DND-41 (cell line): ENCODE results near the gene IRF4.

Source experiments
- EZH2 ChIP-seq: IDR thresholded peaks from 3 replicates; pipeline ENCODE4 v1.6.1; 2012; ENCODE audit warnings: borderline replicate concordance, low read depth, mild to moderate bottlenecking, moderate library complexity, low read length, inconsistent platforms; ENCODE audit not compliant: severe bottlenecking
- TF ChIP-seq, protein P1 (sequence below): IDR thresholded peaks from 2 replicates; pipeline ENCODE4 v1.5.1; 2012; ENCODE audit warnings: borderline replicate concordance, low read length, moderate library complexity, mild to moderate bottlenecking; ENCODE audit not compliant: poor library complexity, severe bottlenecking; ENCODE audit errors: extremely low read depth

DNA sequence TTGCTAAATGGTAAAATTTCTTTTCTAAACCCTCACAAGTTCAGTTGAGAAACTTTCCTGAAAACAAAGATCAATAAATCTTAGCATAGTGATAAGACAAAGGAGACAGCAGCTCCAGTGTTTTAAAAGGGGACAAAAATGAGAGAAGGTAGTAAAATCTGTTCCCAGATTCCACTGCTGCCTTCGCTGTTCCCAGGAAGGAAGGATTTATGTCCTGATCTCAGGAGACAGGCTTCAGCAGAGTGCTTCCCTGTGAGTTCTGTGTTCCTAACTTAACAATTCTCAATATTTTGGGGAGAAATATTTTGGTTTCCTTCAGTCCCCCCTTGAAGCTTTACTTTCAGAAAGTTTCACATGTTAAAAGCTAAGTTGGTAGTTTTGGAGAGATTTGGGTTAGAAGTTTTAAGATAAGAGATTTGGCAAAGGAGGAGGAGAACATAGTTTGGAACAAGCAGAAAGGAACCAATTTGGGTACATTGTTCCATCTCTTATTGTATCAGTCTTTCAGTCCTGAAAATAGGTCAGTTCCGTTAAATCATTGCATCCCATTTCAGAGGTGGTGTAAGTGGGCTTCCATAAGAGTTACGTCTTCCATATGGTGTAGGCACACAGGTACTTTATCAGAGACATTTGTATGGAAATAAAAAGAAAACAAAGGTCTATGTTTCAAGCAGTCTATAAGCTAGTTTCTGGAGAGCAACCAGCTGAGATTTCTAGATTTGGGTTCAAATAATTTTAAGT, 20.8 kb downstream of the IRF4 start:
- TF ChIP-seq, protein P1, sequence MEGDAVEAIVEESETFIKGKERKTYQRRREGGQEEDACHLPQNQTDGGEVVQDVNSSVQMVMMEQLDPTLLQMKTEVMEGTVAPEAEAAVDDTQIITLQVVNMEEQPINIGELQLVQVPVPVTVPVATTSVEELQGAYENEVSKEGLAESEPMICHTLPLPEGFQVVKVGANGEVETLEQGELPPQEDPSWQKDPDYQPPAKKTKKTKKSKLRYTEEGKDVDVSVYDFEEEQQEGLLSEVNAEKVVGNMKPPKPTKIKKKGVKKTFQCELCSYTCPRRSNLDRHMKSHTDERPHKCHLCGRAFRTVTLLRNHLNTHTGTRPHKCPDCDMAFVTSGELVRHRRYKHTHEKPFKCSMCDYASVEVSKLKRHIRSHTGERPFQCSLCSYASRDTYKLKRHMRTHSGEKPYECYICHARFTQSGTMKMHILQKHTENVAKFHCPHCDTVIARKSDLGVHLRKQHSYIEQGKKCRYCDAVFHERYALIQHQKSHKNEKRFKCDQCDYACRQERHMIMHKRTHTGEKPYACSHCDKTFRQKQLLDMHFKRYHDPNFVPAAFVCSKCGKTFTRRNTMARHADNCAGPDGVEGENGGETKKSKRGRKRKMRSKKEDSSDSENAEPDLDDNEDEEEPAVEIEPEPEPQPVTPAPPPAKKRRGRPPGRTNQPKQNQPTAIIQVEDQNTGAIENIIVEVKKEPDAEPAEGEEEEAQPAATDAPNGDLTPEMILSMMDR, result no peak
- no peak for TF ChIP-seq EZH2
